WTC11 (cell line): ENCODE measurements around the gene PRC1.

Source experiments
- CREM ChIP-seq: sonication (generic); formaldehyde crosslinking; IDR thresholded peaks from 2 replicates; pipeline ENCODE4 v1.8.1; 2022; ENCODE audit warnings: mild to moderate bottlenecking, missing genetic modification reagents, moderate library complexity
- FOXK1 ChIP-seq: sonication (generic); formaldehyde crosslinking; IDR thresholded peaks from 2 replicates; pipeline ENCODE4 v1.8.0; 2022; ENCODE audit warnings: mild to moderate bottlenecking, moderate library complexity, missing genetic modification reagents
- NR3C1 ChIP-seq: sonication (generic); formaldehyde crosslinking; conservative IDR thresholded peaks from 2 replicates; pipeline ENCODE4 v1.8.1; 2023; ENCODE audit warnings: low read depth, mild to moderate bottlenecking, missing genetic modification reagents
- SP1 ChIP-seq: sonication (generic); formaldehyde crosslinking; conservative IDR thresholded peaks from 2 replicates; pipeline ENCODE4 v1.8.1; 2022; ENCODE audit warnings: missing genetic modification reagents
- TF ChIP-seq, protein P1 (sequence below): fragments of 200-600 bp; IDR thresholded peaks from 2 replicates; pipeline ENCODE4 v1.8.0; 2022; ENCODE audit warnings: antibody characterized with exemption

DNA sequence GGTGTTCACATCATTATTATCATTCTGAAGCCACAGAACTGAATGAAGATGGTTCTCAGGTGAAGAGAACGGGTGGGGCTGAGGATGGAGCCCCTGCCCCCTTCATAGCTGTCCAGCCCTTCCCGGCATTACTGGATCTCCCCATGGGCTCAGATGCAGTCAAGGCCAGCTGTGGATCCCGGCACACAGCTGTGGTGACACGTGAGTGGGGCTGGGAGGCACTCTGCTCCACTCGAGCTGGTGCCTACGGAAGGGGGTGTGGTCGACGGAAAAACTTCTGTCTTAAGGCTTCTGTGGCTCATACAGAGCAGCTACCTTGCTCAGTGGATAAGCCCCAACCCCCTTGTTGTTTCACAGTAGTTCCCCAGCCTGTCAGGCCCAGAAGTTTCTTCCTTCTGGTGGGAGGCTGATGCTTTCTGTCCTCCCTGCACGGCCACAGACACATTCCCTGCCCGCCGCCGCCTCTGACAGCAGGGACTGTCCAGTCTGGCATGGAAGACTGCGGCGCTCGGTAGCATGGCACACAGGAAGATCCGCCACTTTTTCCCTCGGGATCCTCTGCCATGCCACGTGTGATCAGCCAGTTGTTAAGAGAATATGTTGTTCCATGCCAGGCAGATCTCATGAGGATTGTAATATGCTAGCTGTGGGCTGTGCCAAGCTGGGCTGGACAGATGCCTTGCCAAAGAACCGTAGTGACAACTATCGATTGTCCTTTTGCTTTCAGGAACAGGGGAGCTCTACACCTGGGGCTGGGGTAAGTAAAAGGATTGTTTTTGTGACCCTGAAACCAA lies 33.8 kb downstream of the PRC1 start:
- no peak for TF ChIP-seq FOXK1 (CRISPR knock-in tag)
- TF ChIP-seq, protein P1, sequence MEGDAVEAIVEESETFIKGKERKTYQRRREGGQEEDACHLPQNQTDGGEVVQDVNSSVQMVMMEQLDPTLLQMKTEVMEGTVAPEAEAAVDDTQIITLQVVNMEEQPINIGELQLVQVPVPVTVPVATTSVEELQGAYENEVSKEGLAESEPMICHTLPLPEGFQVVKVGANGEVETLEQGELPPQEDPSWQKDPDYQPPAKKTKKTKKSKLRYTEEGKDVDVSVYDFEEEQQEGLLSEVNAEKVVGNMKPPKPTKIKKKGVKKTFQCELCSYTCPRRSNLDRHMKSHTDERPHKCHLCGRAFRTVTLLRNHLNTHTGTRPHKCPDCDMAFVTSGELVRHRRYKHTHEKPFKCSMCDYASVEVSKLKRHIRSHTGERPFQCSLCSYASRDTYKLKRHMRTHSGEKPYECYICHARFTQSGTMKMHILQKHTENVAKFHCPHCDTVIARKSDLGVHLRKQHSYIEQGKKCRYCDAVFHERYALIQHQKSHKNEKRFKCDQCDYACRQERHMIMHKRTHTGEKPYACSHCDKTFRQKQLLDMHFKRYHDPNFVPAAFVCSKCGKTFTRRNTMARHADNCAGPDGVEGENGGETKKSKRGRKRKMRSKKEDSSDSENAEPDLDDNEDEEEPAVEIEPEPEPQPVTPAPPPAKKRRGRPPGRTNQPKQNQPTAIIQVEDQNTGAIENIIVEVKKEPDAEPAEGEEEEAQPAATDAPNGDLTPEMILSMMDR = no peak
- no peak for TF ChIP-seq SP1 (CRISPR knock-in tag)
- no peak for TF ChIP-seq CREM (CRISPR knock-in tag)
- TF ChIP-seq NR3C1 = no peak
